ENCODE data around the gene URB2. TPM values are rescaled to one million over a fixed set of nuclear protein-coding genes. Genes with fewer than 3 reads are reported as not detected.

The URB2 gene
- total RNA-seq, 1 experiment from 2014 or later: 53.2 TPM

DNA sequence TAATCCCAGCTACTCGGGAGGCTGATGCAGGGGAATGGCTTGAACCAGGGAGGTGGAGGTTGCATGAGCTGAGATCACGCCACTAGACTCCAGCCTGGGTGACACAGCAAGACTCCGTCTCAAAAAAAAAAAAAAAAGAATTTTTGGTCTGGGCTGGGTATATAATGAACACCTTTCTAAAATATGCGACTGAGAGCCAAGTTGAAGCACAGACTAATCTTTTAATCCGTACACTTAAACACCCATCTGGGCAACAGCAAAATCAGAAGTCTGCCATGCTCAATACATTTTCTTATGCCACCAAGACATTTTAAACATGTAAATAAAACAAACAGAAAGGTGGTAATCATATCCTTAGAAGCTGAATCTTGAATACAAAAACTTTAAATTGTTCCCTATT, 35.9 kb upstream of the URB2 start:
- Mint-ChIP-seq H3K36me3 (ENCODE audit: insufficient read depth in 1 of 3, low read depth in 3 of 3) (peaks cover 3 to 19% (median 16%) of the 10 kb centered on the region in 3 experiments; a peak in 6 of 7 replicates), H3K27ac (no peak overlapping the region), H3K4me3 (no peak overlapping the region), H3K4me1 (no peaks in the 10 kb centered on the region), H3K27me3 (ENCODE audit: low read depth) (no peaks in the 10 kb centered on the region; the same call in 1 of the 2 replicates), H3K9me3 (no peaks in the 10 kb centered on the region; a peak in 1 of 5 replicates)
- Histone ChIP-seq H2AK5ac (ENCODE audit: insufficient read length, low read length) (no peak overlapping the region), H4K20me1 (ENCODE audit: control insufficient read depth, insufficient read depth, insufficient read length) (no peaks in the 10 kb centered on the region), H2AFZ (ENCODE audit: low read length) (no peak overlapping the region), H3K4ac (ENCODE audit: low read depth, low read length) (no peak overlapping the region), H3K14ac (ENCODE audit: insufficient read depth, low read length) (no peak overlapping the region), H2BK20ac (ENCODE audit: low read depth, low read length, poor library complexity, severe bottlenecking) (no peak overlapping the region), H2BK12ac (ENCODE audit: insufficient read length, low read depth, low read length) (no peak overlapping the region), H3K9me3 (ENCODE audit: control insufficient read depth, low read depth, low read length) (no peaks in the 10 kb centered on the region), H3K9ac (ENCODE audit: extremely low read depth, insufficient read length, low read length) (no peak overlapping the region), H3K56ac (ENCODE audit: insufficient read length, low read depth, low read length) (no peak overlapping the region), H2BK5ac (ENCODE audit: insufficient read length, low read length) (no peak overlapping the region), H3K23me2 (ENCODE audit: insufficient read length, low read depth, low read length, poor library complexity, severe bottlenecking) (no peaks in the 10 kb centered on the region), H3T11ph (ENCODE audit: low read length) (no peak overlapping the region), H3K23ac (ENCODE audit: insufficient read length, low read depth, low read length) (no peak overlapping the region), H3K27ac (ENCODE audit: insufficient read length, low read depth, low read length) (no peak overlapping the region), H3K79me1 (ENCODE audit: insufficient read depth, low read depth, low read length, poor library complexity, severe bottlenecking) (no peaks in the 10 kb centered on the region), H4K91ac (ENCODE audit: insufficient read length, low read depth, low read length) (no peak overlapping the region), H3K27me3 (ENCODE audit: insufficient read depth, low read length) (no peaks in the 10 kb centered on the region), H2BK120ac (ENCODE audit: low read depth, low read length, poor library complexity, severe bottlenecking) (no peak overlapping the region), H4K8ac (replicated peaks; ENCODE audit: insufficient read length, low read depth, low read length) (no peak overlapping the region), H2BK15ac (ENCODE audit: low read depth, low read length) (no peak overlapping the region), H3K79me2 (ENCODE audit: insufficient read depth, low read length) (no peaks in the 10 kb centered on the region), H3K18ac (ENCODE audit: insufficient read length, low read depth, low read length) (no peak overlapping the region), H3K4me1 (ENCODE audit: insufficient read depth, low read length) (no peaks in the 10 kb centered on the region), H4K5ac (ENCODE audit: insufficient read length, low read depth, low read length) (no peak overlapping the region), H3K4me2 (ENCODE audit: insufficient read depth, insufficient read length, low read length) (no peak overlapping the region)
- no CpG with 5 or more reads among the region's 5 CpGs for WGBS (ENCODE audit: extremely low coverage, insufficient read length, low lambda C conversion rate)
- no peak for DNase-seq
- TF ChIP-seq, protein P1, sequence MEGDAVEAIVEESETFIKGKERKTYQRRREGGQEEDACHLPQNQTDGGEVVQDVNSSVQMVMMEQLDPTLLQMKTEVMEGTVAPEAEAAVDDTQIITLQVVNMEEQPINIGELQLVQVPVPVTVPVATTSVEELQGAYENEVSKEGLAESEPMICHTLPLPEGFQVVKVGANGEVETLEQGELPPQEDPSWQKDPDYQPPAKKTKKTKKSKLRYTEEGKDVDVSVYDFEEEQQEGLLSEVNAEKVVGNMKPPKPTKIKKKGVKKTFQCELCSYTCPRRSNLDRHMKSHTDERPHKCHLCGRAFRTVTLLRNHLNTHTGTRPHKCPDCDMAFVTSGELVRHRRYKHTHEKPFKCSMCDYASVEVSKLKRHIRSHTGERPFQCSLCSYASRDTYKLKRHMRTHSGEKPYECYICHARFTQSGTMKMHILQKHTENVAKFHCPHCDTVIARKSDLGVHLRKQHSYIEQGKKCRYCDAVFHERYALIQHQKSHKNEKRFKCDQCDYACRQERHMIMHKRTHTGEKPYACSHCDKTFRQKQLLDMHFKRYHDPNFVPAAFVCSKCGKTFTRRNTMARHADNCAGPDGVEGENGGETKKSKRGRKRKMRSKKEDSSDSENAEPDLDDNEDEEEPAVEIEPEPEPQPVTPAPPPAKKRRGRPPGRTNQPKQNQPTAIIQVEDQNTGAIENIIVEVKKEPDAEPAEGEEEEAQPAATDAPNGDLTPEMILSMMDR (conservative IDR thresholded peaks at IDR 0.05): no peak

Data from H9 (cell line).